Brain microvascular endothelial cell (primary cell): ENCODE measurements around the gene FECH.

ENCODE experiments used
- DNase-seq: peaks from one replicate; pipeline ENCODE4 v3.0.0-alpha.2; 2020
- H3K27ac ChIP-seq: fragments of 250-450 bp; sonication (Bioruptor Pico); 2 replicates; pipeline ENCODE4 v1.5.1; 2020; ENCODE audit warnings: mild to moderate bottlenecking, moderate library complexity
- H3K27me3 ChIP-seq: fragments of 250-450 bp; sonication (Bioruptor Pico); replicated peaks from 2 replicates; pipeline ENCODE4 v1.5.1; 2020; ENCODE audit warnings: mild to moderate bottlenecking
- H3K36me3 ChIP-seq: fragments of 250-450 bp; sonication (Bioruptor Pico); replicated peaks from 2 replicates; pipeline ENCODE4 v1.5.1; 2020; ENCODE audit warnings: mild to moderate bottlenecking
- H3K4me3 ChIP-seq: 2 replicates; pipeline ENCODE4 v1.5.1; 2011; ENCODE audit warnings: low read depth, mild to moderate bottlenecking, control low read depth, low read length, moderate library complexity
- CTCF ChIP-seq: IDR thresholded peaks from 2 replicates; pipeline ENCODE4 v1.5.1; 2011; ENCODE audit warnings: low read depth, mild to moderate bottlenecking, moderate library complexity, low read length, control low read depth, inconsistent platforms; ENCODE audit errors: missing control alignments
- in situ Hi-C: cut with HindIII; loops from 2 replicates; pipeline ENCODE4 v1.10.0; 2017; ENCODE audit warnings: low sequenced_read_pairs, low pct_ligation_motif_present

FECH gene

GRCh38 chr18:57542812-57543427, 43.6 kb downstream of the FECH start:
- no peak overlapping the region for H3K4me3 ChIP-seq
- H3K27ac ChIP-seq = no peak overlapping the region
- H3K36me3 ChIP-seq = no peaks in the 10 kb centered on the region
- in situ Hi-C loops = no loop called here
- no peaks in the 10 kb centered on the region for H3K27me3 ChIP-seq
- TF ChIP-seq CTCF = no peak
- DNase-seq = peak; percentile 21

- DNase-seq = peak; percentile 48
- Histone ChIP-seq H3K27me3 (no peaks in the 10 kb centered on the region), H3K36me3 (no peaks in the 10 kb centered on the region), H3K27ac (no peak overlapping the region), H3K4me3 (no peak overlapping the region)
- no peak for TF ChIP-seq CTCF
- in situ Hi-C loops = no loop called here
Observed at GRCh38 chr18:57542126-57542525, 44.4 kb downstream of the FECH start.

- TF ChIP-seq CTCF = no peak
- H3K27me3 ChIP-seq = no peaks in the 10 kb centered on the region
- DNase-seq = no peak
- in situ Hi-C loops = no loop called here
- no peaks in the 10 kb centered on the region for H3K36me3 ChIP-seq
- H3K4me3 ChIP-seq = no peak overlapping the region
- H3K27ac ChIP-seq = no peak overlapping the region
Observed at GRCh38 chr18:57539702-57540101, 46.8 kb downstream of the FECH start.

- in situ Hi-C loops = no loop called here
- DNase-seq = no peak
Observed at GRCh38 chr18:57538614-57539013, 47.9 kb downstream of the FECH start.

GRCh38 chr18:57534511-57534909, 52.0 kb downstream of the FECH start:
- no peak for DNase-seq
- Histone ChIP-seq H3K4me3 (no peak overlapping the region), H3K27ac (no peak overlapping the region), H3K27me3 (no peaks in the 10 kb centered on the region), H3K36me3 (no peaks in the 10 kb centered on the region)
- in situ Hi-C loops = no loop called here
- TF ChIP-seq CTCF = no peak

More at GRCh38 chr18:57538614-57539013, 47.9 kb downstream of the FECH start:
- no peak overlapping the region for H3K27ac ChIP-seq
- no peaks in the 10 kb centered on the region for H3K36me3 ChIP-seq
- TF ChIP-seq CTCF = no peak
- no peaks in the 10 kb centered on the region for H3K27me3 ChIP-seq
- no peak overlapping the region for H3K4me3 ChIP-seq

GRCh38 chr18:57533868-57534510, 52.5 kb downstream of the FECH start:
- no peaks in the 10 kb centered on the region for H3K27me3 ChIP-seq
- no peak overlapping the region for H3K27ac ChIP-seq
- H3K4me3 ChIP-seq = no peak overlapping the region
- no peak for DNase-seq
- in situ Hi-C loops = no loop called here
- TF ChIP-seq CTCF = no peak
- no peaks in the 10 kb centered on the region for H3K36me3 ChIP-seq
